ENCODE results near the gene HEBP2.

HEBP2 gene

DNA sequence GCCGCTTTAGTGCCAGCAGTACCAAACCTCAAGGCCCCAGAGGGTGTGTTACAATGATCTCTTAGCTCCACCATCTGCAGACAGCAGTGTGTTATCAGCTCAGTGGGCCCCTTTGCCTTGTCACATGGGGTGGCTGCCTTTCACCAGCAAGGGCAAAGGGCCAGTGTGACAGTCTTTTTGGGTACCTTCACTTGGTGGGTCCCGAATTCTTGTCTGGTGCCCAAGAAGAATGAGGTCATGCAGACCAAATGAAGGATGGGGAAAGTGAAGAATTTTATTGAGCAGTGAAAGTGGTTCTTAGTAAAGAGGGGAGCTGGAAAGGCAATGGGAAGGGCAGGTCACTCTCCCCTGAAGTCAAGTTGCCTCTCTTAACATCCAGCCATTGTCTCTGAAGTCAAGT is 29.2 kb upstream of the HEBP2 start:
- Histone ChIP-seq H3K4ac (ENCODE audit: low read depth in 1 of 2, low read length in 2 of 2) (no peak overlapping the region), H2BK15ac (ENCODE audit: low read depth, poor library complexity, severe bottlenecking) (no peak overlapping the region), H3K79me1 (replicated peaks; ENCODE audit: low read length, poor library complexity, severe bottlenecking) (no peaks in the 10 kb centered on the region), H4K91ac (ENCODE audit: low read length) (no peak overlapping the region), H3K18ac (ENCODE audit: low read depth in 1 of 2, low read length in 2 of 2) (no peak overlapping the region), H3K36me3 (ENCODE audit: control insufficient read depth in 1 of 2, insufficient read depth in 2 of 2, low read depth in 1 of 2, low read length in 2 of 2) (no peaks in the 10 kb centered on the region), H3K9me3 (ENCODE audit: control insufficient read depth, low read length) (no peaks in the 10 kb centered on the region), H3K27me3 (ENCODE audit: control insufficient read depth in 1 of 2, insufficient read depth in 1 of 2, low read length in 2 of 2) (no peaks in the 10 kb centered on the region), H3K4me3 (ENCODE audit: insufficient read depth in 1 of 2, low read depth in 1 of 2, low read length in 2 of 2) (no peak overlapping the region), H3K14ac (ENCODE audit: low read length in 2 of 2) (no peak overlapping the region), H2AFZ (ENCODE audit: low read depth, low read length) (no peak overlapping the region), H2BK12ac (ENCODE audit: low read length in 2 of 2) (no peak overlapping the region), H2AK5ac (ENCODE audit: low read length, severe bottlenecking) (no peak overlapping the region), H3K23ac (ENCODE audit: low read length in 2 of 2) (no peak overlapping the region), H3K4me1 (ENCODE audit: control insufficient read depth, insufficient read depth, low read depth, low read length) (no peaks in the 10 kb centered on the region), H2BK5ac (ENCODE audit: low read depth, low read length, poor library complexity, severe bottlenecking) (no peak overlapping the region), H3K27ac (ENCODE audit: low read length, poor library complexity, severe bottlenecking) (no peak overlapping the region), H3K9ac (ENCODE audit: low read length) (no peak overlapping the region), H4K8ac (ENCODE audit: low read length) (no peak overlapping the region), H2BK120ac (ENCODE audit: low read depth, low read length) (no peak overlapping the region), H3K4me2 (ENCODE audit: low read length, poor library complexity, severe bottlenecking) (no peak overlapping the region)
- no peak for DNase-seq
- 93% methylated on average over 2 of the region's 2 CpGs for WGBS

DNA sequence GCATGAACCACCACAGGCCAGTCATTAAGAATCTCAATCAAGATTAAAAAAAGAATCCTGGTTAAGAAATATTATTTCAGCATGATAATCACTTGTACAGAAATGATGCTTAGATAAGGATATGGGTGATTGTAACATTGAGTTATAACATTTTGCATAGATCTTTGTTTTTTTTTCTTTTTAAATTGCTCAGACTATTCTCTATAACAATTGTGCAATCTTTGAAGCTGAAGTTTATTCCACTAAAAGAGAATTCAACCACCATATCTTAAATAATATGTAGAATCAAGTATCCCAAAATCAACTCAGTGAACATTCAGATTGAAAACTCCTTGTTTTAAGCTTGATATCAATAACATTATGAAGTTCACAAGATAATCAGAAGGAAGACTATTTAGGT is 27.0 kb upstream of the HEBP2 start:
- Histone ChIP-seq H3K18ac (ENCODE audit: low read depth in 1 of 2, low read length in 2 of 2) (no peak overlapping the region), H3K9me3 (ENCODE audit: control insufficient read depth, low read length) (no peaks in the 10 kb centered on the region), H3K14ac (ENCODE audit: low read length in 2 of 2) (no peak overlapping the region), H2AFZ (ENCODE audit: low read depth, low read length) (no peak overlapping the region), H3K27ac (ENCODE audit: low read length, poor library complexity, severe bottlenecking) (no peak overlapping the region), H3K79me1 (replicated peaks; ENCODE audit: low read length, poor library complexity, severe bottlenecking) (no peaks in the 10 kb centered on the region), H2BK15ac (ENCODE audit: low read depth, poor library complexity, severe bottlenecking) (no peak overlapping the region), H2BK120ac (ENCODE audit: low read depth, low read length) (no peak overlapping the region), H4K8ac (ENCODE audit: low read length) (no peak overlapping the region), H3K4me3 (ENCODE audit: insufficient read depth in 1 of 2, low read depth in 1 of 2, low read length in 2 of 2) (no peak overlapping the region), H3K23ac (ENCODE audit: low read length in 2 of 2) (no peak overlapping the region), H2BK5ac (ENCODE audit: low read depth, low read length, poor library complexity, severe bottlenecking) (no peak overlapping the region), H3K36me3 (ENCODE audit: control insufficient read depth in 1 of 2, insufficient read depth in 2 of 2, low read depth in 1 of 2, low read length in 2 of 2) (no peaks in the 10 kb centered on the region), H3K9ac (ENCODE audit: low read length) (no peak overlapping the region), H4K91ac (ENCODE audit: low read length) (no peak overlapping the region), H3K27me3 (ENCODE audit: control insufficient read depth in 1 of 2, insufficient read depth in 1 of 2, low read length in 2 of 2) (no peaks in the 10 kb centered on the region), H2BK12ac (ENCODE audit: low read length in 2 of 2) (no peak overlapping the region), H3K4me1 (ENCODE audit: control insufficient read depth, insufficient read depth, low read depth, low read length) (no peaks in the 10 kb centered on the region), H3K4me2 (ENCODE audit: low read length, poor library complexity, severe bottlenecking) (no peak overlapping the region), H3K4ac (ENCODE audit: low read depth in 1 of 2, low read length in 2 of 2) (no peak overlapping the region), H2AK5ac (ENCODE audit: low read length, severe bottlenecking) (no peak overlapping the region)
- DNase-seq: no peak

DNA sequence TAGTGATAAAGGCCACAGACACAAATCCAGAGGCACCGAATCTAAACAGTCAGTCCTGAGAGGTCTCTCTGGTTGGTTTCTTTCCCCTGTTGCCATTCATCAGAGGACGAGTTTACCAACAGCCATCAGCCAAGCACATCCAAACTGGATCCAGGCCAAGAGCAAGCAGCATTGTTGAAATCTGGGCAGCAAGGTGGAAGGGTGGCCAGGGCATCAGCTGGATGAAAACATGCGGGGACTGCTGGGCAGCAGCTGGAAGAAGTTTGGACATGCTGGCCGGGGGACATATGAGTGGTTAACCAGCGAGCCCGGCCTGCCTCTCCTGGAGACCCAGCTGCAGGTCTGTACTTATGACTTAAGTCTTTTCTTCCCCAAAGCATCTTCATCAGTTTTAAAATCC is 26.2 kb upstream of the HEBP2 start, which contains the start of gene SMIM28:
Gene SMIM28, plus strand, starts transcription at position 62 of the 400 bp plus-strand sequence. Its CDS starts 168 bp downstream, at position 230.
- Histone ChIP-seq H3K9me3 (ENCODE audit: control insufficient read depth, low read length) (no peaks in the 10 kb centered on the region), H3K4me2 (ENCODE audit: low read length, poor library complexity, severe bottlenecking) (no peak within 1 kb of the TSS), H3K79me1 (replicated peaks; ENCODE audit: low read length, poor library complexity, severe bottlenecking) (no peaks in the 10 kb centered on the region), H3K23ac (ENCODE audit: low read length in 2 of 2) (no peak within 1 kb of the TSS), H4K8ac (ENCODE audit: low read length) (no peak within 1 kb of the TSS), H3K18ac (ENCODE audit: low read depth in 1 of 2, low read length in 2 of 2) (no peak within 1 kb of the TSS), H3K4me1 (ENCODE audit: control insufficient read depth, insufficient read depth, low read depth, low read length) (peaks cover 2% of the 10 kb centered on the region), H2BK120ac (ENCODE audit: low read depth, low read length) (no peak within 1 kb of the TSS), H3K27me3 (ENCODE audit: control insufficient read depth in 1 of 2, insufficient read depth in 1 of 2, low read length in 2 of 2) (no peaks in the 10 kb centered on the region), H3K27ac (ENCODE audit: low read length, poor library complexity, severe bottlenecking) (no peak within 1 kb of the TSS), H2AK5ac (ENCODE audit: low read length, severe bottlenecking) (no peak within 1 kb of the TSS), H3K14ac (ENCODE audit: low read length in 2 of 2) (no peak within 1 kb of the TSS), H3K4me3 (ENCODE audit: insufficient read depth in 1 of 2, low read depth in 1 of 2, low read length in 2 of 2) (no peak within 1 kb of the TSS), H2AFZ (ENCODE audit: low read depth, low read length) (no peak within 1 kb of the TSS), H3K4ac (ENCODE audit: low read depth in 1 of 2, low read length in 2 of 2) (no peak within 1 kb of the TSS), H3K36me3 (ENCODE audit: control insufficient read depth in 1 of 2, insufficient read depth in 2 of 2, low read depth in 1 of 2, low read length in 2 of 2) (no peaks in the 10 kb centered on the region), H2BK5ac (ENCODE audit: low read depth, low read length, poor library complexity, severe bottlenecking) (no peak within 1 kb of the TSS), H2BK15ac (ENCODE audit: low read depth, poor library complexity, severe bottlenecking) (no peak within 1 kb of the TSS), H4K91ac (ENCODE audit: low read length) (no peak within 1 kb of the TSS), H2BK12ac (ENCODE audit: low read length in 2 of 2) (no peak within 1 kb of the TSS), H3K9ac (ENCODE audit: low read length) (no peak within 1 kb of the TSS)
- 87% methylated on average over 4 of the region's 6 CpGs for WGBS
- DNase-seq: no peak

DNA sequence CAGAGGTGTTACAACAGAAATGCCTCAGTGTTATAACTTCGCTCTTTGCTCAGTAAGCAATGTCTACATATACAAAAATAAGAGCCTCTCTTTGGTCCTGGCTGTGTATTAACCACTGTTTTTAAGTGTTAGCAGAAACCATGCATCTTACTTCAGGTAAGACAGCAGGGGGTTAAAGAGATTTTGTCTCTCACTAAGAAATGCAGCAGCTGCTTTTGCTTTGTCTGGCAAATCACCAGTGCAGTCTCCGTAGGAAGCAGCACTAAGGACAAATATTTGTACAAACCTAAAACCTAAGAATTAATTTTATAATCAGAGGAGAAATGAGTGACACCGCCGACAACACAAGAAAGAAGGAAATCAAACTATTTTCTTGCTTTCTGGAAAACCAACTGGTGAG is 25.6 kb upstream of the HEBP2 start:
- Histone ChIP-seq H2BK12ac (ENCODE audit: low read length in 2 of 2) (no peak overlapping the region), H2AFZ (ENCODE audit: low read depth, low read length) (no peak overlapping the region), H3K9ac (ENCODE audit: low read length) (no peak overlapping the region), H2BK15ac (ENCODE audit: low read depth, poor library complexity, severe bottlenecking) (no peak overlapping the region), H3K4me3 (ENCODE audit: insufficient read depth in 1 of 2, low read depth in 1 of 2, low read length in 2 of 2) (no peak overlapping the region), H2BK5ac (ENCODE audit: low read depth, low read length, poor library complexity, severe bottlenecking) (no peak overlapping the region), H3K18ac (ENCODE audit: low read depth in 1 of 2, low read length in 2 of 2) (no peak overlapping the region), H4K91ac (ENCODE audit: low read length) (no peak overlapping the region), H3K27ac (ENCODE audit: low read length, poor library complexity, severe bottlenecking) (no peak overlapping the region), H2BK120ac (ENCODE audit: low read depth, low read length) (no peak overlapping the region), H4K8ac (ENCODE audit: low read length) (no peak overlapping the region), H3K23ac (ENCODE audit: low read length in 2 of 2) (no peak overlapping the region), H3K9me3 (ENCODE audit: control insufficient read depth, low read length) (no peaks in the 10 kb centered on the region), H3K4ac (ENCODE audit: low read depth in 1 of 2, low read length in 2 of 2) (no peak overlapping the region), H3K4me1 (ENCODE audit: control insufficient read depth, insufficient read depth, low read depth, low read length) (peaks cover 2% of the 10 kb centered on the region), H3K36me3 (ENCODE audit: control insufficient read depth in 1 of 2, insufficient read depth in 2 of 2, low read depth in 1 of 2, low read length in 2 of 2) (no peaks in the 10 kb centered on the region), H2AK5ac (ENCODE audit: low read length, severe bottlenecking) (no peak overlapping the region), H3K14ac (ENCODE audit: low read length in 2 of 2) (no peak overlapping the region), H3K27me3 (ENCODE audit: control insufficient read depth in 1 of 2, insufficient read depth in 1 of 2, low read length in 2 of 2) (no peaks in the 10 kb centered on the region), H3K79me1 (replicated peaks; ENCODE audit: low read length, poor library complexity, severe bottlenecking) (no peaks in the 10 kb centered on the region), H3K4me2 (ENCODE audit: low read length, poor library complexity, severe bottlenecking) (no peak overlapping the region)
- WGBS: no CpG with 5 or more reads among the region's 4 CpGs
- DNase-seq: no peak

All from mesenchymal stem cell (in vitro differentiated cells and primary cell).